Measurements from ENCODE around the gene BMP5. TPM values are rescaled to one million over a fixed set of nuclear protein-coding genes. Genes with fewer than 3 reads are reported as not detected.

BMP5 gene
- total RNA-seq, 2 donors from 2014 or later: 1.6 to 6.3 TPM

GRCh38 chr6:55853008-55854001 is 22.1 kb downstream of the BMP5 start:
- Histone ChIP-seq H3K27ac (no peak overlapping the region), H3K27me3 (no peaks in the 10 kb centered on the region), H3K4me3 (no peak overlapping the region), H3K36me3 (no peaks in the 10 kb centered on the region), H3K9me3 (no peaks in the 10 kb centered on the region), H3K4me1 (no peaks in the 10 kb centered on the region)
- no peak for TF ChIP-seq CTCF (IDR thresholded peaks at IDR 0.05)
- DNase-seq (ENCODE audit: low spot score): no peak

- no peak for TF ChIP-seq CTCF (IDR thresholded peaks at IDR 0.05)
Measured at GRCh38 chr6:55841341-55841740, 34.0 kb downstream of the BMP5 start.

GRCh38 chr6:55839080-55839479 is 36.3 kb downstream of the BMP5 start:
- no peaks in the 10 kb centered on the region for H3K27me3 ChIP-seq
- no peak for TF ChIP-seq CTCF (IDR thresholded peaks at IDR 0.05)
- no peaks in the 10 kb centered on the region for H3K36me3 ChIP-seq
- no peaks in the 10 kb centered on the region for H3K4me1 ChIP-seq
- no peaks in the 10 kb centered on the region for H3K9me3 ChIP-seq
- DNase-seq (ENCODE audit: low spot score): no peak
- no peak overlapping the region for H3K4me3 ChIP-seq
- no peak overlapping the region for H3K27ac ChIP-seq

More at GRCh38 chr6:55841341-55841740, 34.0 kb downstream of the BMP5 start:
- no peak overlapping the region for H3K27ac ChIP-seq
- no peaks in the 10 kb centered on the region for H3K27me3 ChIP-seq
- H3K4me3 ChIP-seq: no peak overlapping the region
- no peak for DNase-seq (ENCODE audit: low spot score)
- no peaks in the 10 kb centered on the region for H3K9me3 ChIP-seq
- no peaks in the 10 kb centered on the region for H3K36me3 ChIP-seq
- H3K4me1 ChIP-seq: no peaks in the 10 kb centered on the region

GRCh38 chr6:55836945-55837344 is 38.4 kb downstream of the BMP5 start:
- no peak for DNase-seq (ENCODE audit: low spot score)
- no peak for TF ChIP-seq CTCF (IDR thresholded peaks at IDR 0.05)
- H3K4me1 ChIP-seq: no peaks in the 10 kb centered on the region
- H3K27me3 ChIP-seq: no peaks in the 10 kb centered on the region
- no peaks in the 10 kb centered on the region for H3K9me3 ChIP-seq
- H3K27ac ChIP-seq: peak overlapping the region in 1 of 2 donors; percentile 60
- no peak overlapping the region for H3K4me3 ChIP-seq
- no peaks in the 10 kb centered on the region for H3K36me3 ChIP-seq

- no peaks in the 10 kb centered on the region for H3K9me3 ChIP-seq
- DNase-seq (ENCODE audit: low spot score): no peak
- no peaks in the 10 kb centered on the region for H3K4me1 ChIP-seq
- peak overlapping the region in 1 of 2 donors; percentile 60 for H3K27ac ChIP-seq
- no peaks in the 10 kb centered on the region for H3K27me3 ChIP-seq
- no peak for TF ChIP-seq CTCF (IDR thresholded peaks at IDR 0.05)
- no peak overlapping the region for H3K4me3 ChIP-seq
- no peaks in the 10 kb centered on the region for H3K36me3 ChIP-seq
Measured at GRCh38 chr6:55836481-55836880, 38.9 kb downstream of the BMP5 start.
